ENCODE results near the gene PTPRN2. TPM values are rescaled to one million over a fixed set of nuclear protein-coding genes. Genes with fewer than 3 reads are reported as not detected.

The PTPRN2 gene
- total RNA-seq, 2 experiments from 2014 or later, result 0.70 TPM; not detected in 1

DNA sequence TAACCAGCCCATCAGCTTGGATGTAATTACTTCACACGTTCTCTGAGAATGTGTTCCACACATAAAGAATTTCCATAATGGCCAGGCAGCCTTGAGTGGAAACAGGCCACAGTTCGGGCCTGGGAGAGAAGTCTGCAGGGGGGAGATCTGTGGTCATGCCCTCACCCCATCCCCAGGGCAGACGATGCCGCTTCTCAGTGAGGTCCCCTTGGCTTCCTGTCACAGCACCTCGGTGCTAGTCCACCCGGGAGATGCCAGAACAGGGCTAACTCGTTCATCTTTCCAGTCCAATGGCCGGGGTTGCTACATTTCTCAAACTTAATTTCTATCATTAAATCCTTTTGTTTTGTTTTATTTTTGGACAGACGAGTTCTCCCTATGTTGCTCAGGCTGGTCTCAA is 624.1 kb downstream of the PTPRN2 start:
- POLR2A ChIA-PET, result no interaction called here
- no peaks in the 10 kb centered on the region for H4K20me1 ChIP-seq (ENCODE audit: insufficient read depth, low read length)
- intact Hi-C loops (cut with micrococcal nuclease; ENCODE audit: unreplicated experiment), result no loop called here
- H3K4me2 ChIP-seq (ENCODE audit: low read length), result no peak overlapping the region
- H3K4me1 ChIP-seq (ENCODE audit: insufficient read depth, low read length, poor library complexity, severe bottlenecking), result no peaks in the 10 kb centered on the region
- no TSS peak for BruUV-seq (replicated peaks)
- no peak for DNase-seq (ENCODE audit: low spot score)
- H3K36me3 ChIP-seq (ENCODE audit: insufficient read depth, low read length), result no peaks in the 10 kb centered on the region
- no peak overlapping the region for H3K27ac ChIP-seq (ENCODE audit: low read depth, low read length, poor library complexity, severe bottlenecking)
- H3K79me2 ChIP-seq (ENCODE audit: insufficient read depth, low read depth, low read length), result no peaks in the 10 kb centered on the region
- H3K9me3 ChIP-seq (ENCODE audit: low read length), result no peaks in the 10 kb centered on the region
- CTCF ChIA-PET (ENCODE audit: unreplicated experiment), result no interaction called here
- no peaks in the 10 kb centered on the region for H3K9me2 ChIP-seq (ENCODE audit: insufficient read depth, low read length)
- no peak overlapping the region for H2AFZ ChIP-seq (ENCODE audit: low read length)
- no peak for TF ChIP-seq EZH2phosphoT487 (IDR thresholded peaks at IDR 0.05; ENCODE audit: borderline replicate concordance, low read depth, low read length)
- H3K4me3 ChIP-seq (ENCODE audit: low read depth, low read length, poor library complexity, severe bottlenecking), result no peak overlapping the region

DNA sequence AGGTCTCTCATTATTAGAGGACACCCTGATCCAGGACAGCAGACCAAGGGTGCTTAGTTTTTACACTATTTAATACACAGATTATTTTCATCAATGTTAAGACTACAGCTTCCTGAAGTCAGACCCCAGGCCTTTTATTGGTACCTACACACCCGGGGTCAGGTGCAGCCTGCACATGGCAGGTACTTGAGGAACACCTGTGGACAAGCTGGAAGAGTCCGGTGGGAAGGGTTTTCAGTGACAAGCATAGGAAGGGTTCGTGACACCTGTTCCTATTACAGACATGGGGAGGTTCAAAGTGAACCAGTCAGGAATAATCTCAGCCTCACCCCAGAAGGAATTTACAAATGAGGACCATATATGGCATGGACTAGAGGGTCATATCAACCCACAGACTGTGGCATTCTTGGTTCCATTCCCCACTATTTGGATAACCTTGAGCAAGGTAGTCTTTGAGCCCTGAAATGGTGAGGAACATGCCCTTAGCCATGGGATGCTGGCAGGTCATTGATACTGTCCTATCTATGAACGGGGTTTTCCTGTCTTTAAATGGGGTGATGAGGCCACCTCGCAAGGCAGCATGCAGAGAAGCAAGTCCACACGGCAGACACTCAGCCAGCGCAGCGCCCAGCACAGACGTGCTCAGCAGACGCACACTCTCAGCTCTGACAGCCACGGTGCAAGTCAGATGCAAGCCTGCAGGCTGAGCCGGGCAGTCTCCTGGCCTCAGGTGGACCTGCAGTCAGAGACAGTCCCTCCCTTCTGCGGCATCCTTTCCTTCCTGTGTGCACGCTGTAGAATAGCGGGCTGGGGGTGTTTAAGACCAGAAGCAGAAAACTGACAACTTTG is 624.9 kb downstream of the PTPRN2 start:
- no TSS peak for BruUV-seq (replicated peaks)
- DNase-seq (ENCODE audit: low spot score), result no peak
- POLR2A ChIA-PET, result no interaction called here
- no peak overlapping the region for H2AFZ ChIP-seq (ENCODE audit: low read length)
- TF ChIP-seq EZH2phosphoT487 (IDR thresholded peaks at IDR 0.05; ENCODE audit: borderline replicate concordance, low read depth, low read length), result no peak
- TF ChIP-seq, protein P1, sequence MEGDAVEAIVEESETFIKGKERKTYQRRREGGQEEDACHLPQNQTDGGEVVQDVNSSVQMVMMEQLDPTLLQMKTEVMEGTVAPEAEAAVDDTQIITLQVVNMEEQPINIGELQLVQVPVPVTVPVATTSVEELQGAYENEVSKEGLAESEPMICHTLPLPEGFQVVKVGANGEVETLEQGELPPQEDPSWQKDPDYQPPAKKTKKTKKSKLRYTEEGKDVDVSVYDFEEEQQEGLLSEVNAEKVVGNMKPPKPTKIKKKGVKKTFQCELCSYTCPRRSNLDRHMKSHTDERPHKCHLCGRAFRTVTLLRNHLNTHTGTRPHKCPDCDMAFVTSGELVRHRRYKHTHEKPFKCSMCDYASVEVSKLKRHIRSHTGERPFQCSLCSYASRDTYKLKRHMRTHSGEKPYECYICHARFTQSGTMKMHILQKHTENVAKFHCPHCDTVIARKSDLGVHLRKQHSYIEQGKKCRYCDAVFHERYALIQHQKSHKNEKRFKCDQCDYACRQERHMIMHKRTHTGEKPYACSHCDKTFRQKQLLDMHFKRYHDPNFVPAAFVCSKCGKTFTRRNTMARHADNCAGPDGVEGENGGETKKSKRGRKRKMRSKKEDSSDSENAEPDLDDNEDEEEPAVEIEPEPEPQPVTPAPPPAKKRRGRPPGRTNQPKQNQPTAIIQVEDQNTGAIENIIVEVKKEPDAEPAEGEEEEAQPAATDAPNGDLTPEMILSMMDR (conservative IDR thresholded peaks at IDR 0.05; ENCODE audit: low read length), result no peak
- H3K36me3 ChIP-seq (ENCODE audit: insufficient read depth, low read length), result no peaks in the 10 kb centered on the region
- no peaks in the 10 kb centered on the region for H3K4me1 ChIP-seq (ENCODE audit: insufficient read depth, low read length, poor library complexity, severe bottlenecking)
- H3K9me2 ChIP-seq (ENCODE audit: insufficient read depth, low read length), result no peaks in the 10 kb centered on the region
- H4K20me1 ChIP-seq (ENCODE audit: insufficient read depth, low read length), result no peaks in the 10 kb centered on the region
- H3K79me2 ChIP-seq (ENCODE audit: insufficient read depth, low read depth, low read length), result no peaks in the 10 kb centered on the region
- intact Hi-C loops (cut with micrococcal nuclease; ENCODE audit: unreplicated experiment), result no loop called here
- no peak overlapping the region for H3K27ac ChIP-seq (ENCODE audit: low read depth, low read length, poor library complexity, severe bottlenecking)
- no peaks in the 10 kb centered on the region for H3K9me3 ChIP-seq (ENCODE audit: low read length)
- no peak overlapping the region for H3K4me2 ChIP-seq (ENCODE audit: low read length)
- no peak overlapping the region for H3K4me3 ChIP-seq (ENCODE audit: low read depth, low read length, poor library complexity, severe bottlenecking)
- CTCF ChIA-PET (ENCODE audit: unreplicated experiment), result no interaction called here

DNA sequence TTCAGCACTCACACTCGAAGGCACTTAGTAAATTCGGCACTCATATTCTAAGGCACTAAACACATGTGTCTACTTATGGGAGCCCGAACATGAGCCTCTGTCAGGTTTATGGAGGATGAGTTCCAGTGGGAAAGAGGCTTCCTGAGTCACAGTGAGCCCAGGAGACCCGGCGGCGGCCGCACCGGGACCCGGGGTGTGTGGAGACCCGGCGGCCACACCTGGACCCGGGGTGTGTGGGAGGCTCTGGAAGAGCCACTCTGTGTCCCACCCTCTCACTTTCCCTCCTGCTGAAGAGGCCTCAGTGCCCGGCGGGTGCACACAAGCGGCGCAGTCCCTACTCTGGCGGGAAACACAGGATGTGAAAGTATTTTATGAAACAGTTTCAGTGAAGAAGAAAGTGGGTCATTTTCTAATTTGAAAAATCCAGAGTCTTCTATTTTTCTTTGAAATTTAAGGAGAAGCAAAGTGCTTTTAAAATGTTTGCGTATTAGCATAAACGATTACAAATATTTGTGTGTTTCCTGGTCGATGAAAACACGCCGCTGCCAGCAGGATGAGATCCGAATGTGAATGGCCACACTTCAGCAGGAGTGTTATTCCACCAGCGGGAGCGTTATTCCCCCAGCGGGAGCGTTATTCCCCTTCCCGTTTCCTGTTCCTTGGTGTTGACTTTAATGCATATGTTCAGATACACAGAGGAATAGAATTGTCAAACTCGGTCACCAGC is 625.7 kb downstream of the PTPRN2 start:
- TF ChIP-seq EZH2phosphoT487 (IDR thresholded peaks at IDR 0.05; ENCODE audit: borderline replicate concordance, low read depth, low read length), result no peak
- TF ChIP-seq, protein P1 (conservative IDR thresholded peaks at IDR 0.05; ENCODE audit: low read length), result no peak
- Histone ChIP-seq H3K79me2 (ENCODE audit: insufficient read depth, low read depth, low read length) (no peaks in the 10 kb centered on the region), H3K36me3 (ENCODE audit: insufficient read depth, low read length) (no peaks in the 10 kb centered on the region), H3K4me2 (ENCODE audit: low read length) (no peak overlapping the region), H3K9me3 (ENCODE audit: low read length) (no peaks in the 10 kb centered on the region), H3K27ac (ENCODE audit: low read depth, low read length, poor library complexity, severe bottlenecking) (no peak overlapping the region), H3K4me1 (ENCODE audit: insufficient read depth, low read length, poor library complexity, severe bottlenecking) (no peaks in the 10 kb centered on the region), H3K4me3 (ENCODE audit: low read depth, low read length, poor library complexity, severe bottlenecking) (no peak overlapping the region), H3K9me2 (ENCODE audit: insufficient read depth, low read length) (no peaks in the 10 kb centered on the region), H4K20me1 (ENCODE audit: insufficient read depth, low read length) (no peaks in the 10 kb centered on the region), H2AFZ (ENCODE audit: low read length) (no peak overlapping the region)
- intact Hi-C loops (cut with micrococcal nuclease; ENCODE audit: unreplicated experiment), result no loop called here
- no TSS peak for BruUV-seq (replicated peaks)
- ChIA-PET POLR2A (no interaction called here), CTCF (ENCODE audit: unreplicated experiment) (no interaction called here)
- DNase-seq (ENCODE audit: low spot score), result no peak

Data from OCI-LY7 (cell line).